ENCODE results near the gene GP5. TPM values are rescaled to one million over a fixed set of nuclear protein-coding genes. Genes with fewer than 3 reads are reported as not detected.

GP5 gene
- total and polyA plus RNA-seq, 9 of the 15 experiments (the other 6 are each of a cell fraction or from before 2014, with no cell fraction given), result 0.03 to 0.04 (median 0.04) TPM; not detected in 6

DNA sequence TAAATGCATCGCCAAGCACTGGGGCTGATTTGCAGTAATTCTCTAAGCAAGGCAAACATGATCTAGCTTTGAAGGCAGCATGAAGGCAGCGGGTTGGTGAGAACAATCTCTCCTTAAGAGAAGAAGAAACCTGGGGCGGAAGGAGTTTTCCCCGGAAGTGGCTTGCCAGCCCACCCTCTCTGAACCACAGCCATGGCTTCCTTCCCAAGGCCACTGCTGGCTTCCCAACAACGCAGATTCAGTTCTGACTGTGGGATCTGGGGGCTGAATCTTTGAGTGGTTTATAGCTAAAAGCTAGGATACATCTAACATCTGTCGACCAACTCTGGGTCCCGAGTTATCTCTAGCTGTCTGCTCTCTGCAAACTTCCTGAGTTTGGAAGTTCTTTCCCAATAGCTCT lies 43.7 kb downstream of the GP5 start:
- peaks cover 45 to 46% of the 10 kb centered on the region in 2 experiments for H3K27me3 ChIP-seq (ENCODE audit: control insufficient read depth in 2 of 2, insufficient read depth in 2 of 2, low read length in 2 of 2)
- H3K4me2 ChIP-seq (ENCODE audit: insufficient read depth, low read length), result no peak overlapping the region
- H4K20me1 ChIP-seq (replicated peaks; ENCODE audit: control insufficient read depth, insufficient read depth, low read length), result peaks cover 3% of the 10 kb centered on the region; the same call in 1 of the 2 replicates
- no peak overlapping the region for H3K4me3 ChIP-seq
- in situ Hi-C loops (cut with MboI), result no loop called here
- CTCF ChIA-PET (ENCODE audit: low intra/inter-chr PET ratio), result no interaction called here
- 1% methylated on average over 7 of the region's 7 CpGs for WGBS (ENCODE audit: insufficient coverage, low coverage, missing lambda C conversion rate)
- H3K9ac ChIP-seq (ENCODE audit: insufficient read depth in 1 of 2, low read depth in 2 of 2, low read length in 2 of 2), result no peak overlapping the region
- no TSS peak for BruUV-seq (replicated peaks)
- no peaks in the 10 kb centered on the region for H3K9me1 ChIP-seq (ENCODE audit: control insufficient read depth, insufficient read depth, low read length)
- intact Hi-C loops (cut with micrococcal nuclease), result no loop called here
- FAIRE-seq, result no peak
- no peak for DNase-seq (ENCODE audit: extremely low read depth in 1 of 4, low spot score in 3 of 4)
- H2AFZ ChIP-seq (ENCODE audit: low read depth, low read length), result no peak overlapping the region
- no peak overlapping the region for H3K27ac ChIP-seq (ENCODE audit: extremely low read depth, low read depth, low read length)
- H3K4me1 ChIP-seq (replicated peaks in 1 of 2; ENCODE audit: control insufficient read depth in 2 of 2, insufficient read depth in 2 of 2, low read length in 2 of 2), result peaks cover 0 to 8% of the 10 kb centered on the region in 2 experiments; a peak in 2 of 5 replicates
- H3K36me3 ChIP-seq (ENCODE audit: control insufficient read depth, insufficient read depth, low read length), result no peaks in the 10 kb centered on the region
- no peaks in the 10 kb centered on the region for H3K9me3 ChIP-seq (replicated peaks; ENCODE audit: control insufficient read depth, insufficient read depth, low read depth, low read length)
- H3K79me2 ChIP-seq (ENCODE audit: control insufficient read depth, insufficient read depth, low read length), result no peaks in the 10 kb centered on the region
- POLR2A ChIA-PET, result interaction anchor here (1.1 to 1.9 kb wide), 3 partner anchors 9 to 65 kb away, joined by 3 to 6 read pairs (median 3); no protein-coding TSS in a partner anchor
- ATAC-seq, result no peak
- TF ChIP-seq FIP1L1 (IDR thresholded peaks at IDR 0.05; ENCODE audit: low read depth, low read length, poor library complexity, severe bottlenecking) (no peak), ZNF239 (CRISPR knock-in tag; IDR thresholded peaks at IDR 0.05) (no peak), XRCC4 (IDR thresholded peaks at IDR 0.05; ENCODE audit: extremely low read depth, insufficient read depth, insufficient read length) (no peak), GABPA (tag; conservative IDR thresholded peaks at IDR 0.05; ENCODE audit: low read depth) (0 out of 2 replicates have a peak, but pooled peaks have one; percentile 29), KDM5B (IDR thresholded peaks at IDR 0.05; ENCODE audit: insufficient replicate concordance, low read depth, low read length) (no peak), ZNF354B (CRISPR knock-in tag; IDR thresholded peaks at IDR 0.05) (no peak)
- TF ChIP-seq, protein P1, sequence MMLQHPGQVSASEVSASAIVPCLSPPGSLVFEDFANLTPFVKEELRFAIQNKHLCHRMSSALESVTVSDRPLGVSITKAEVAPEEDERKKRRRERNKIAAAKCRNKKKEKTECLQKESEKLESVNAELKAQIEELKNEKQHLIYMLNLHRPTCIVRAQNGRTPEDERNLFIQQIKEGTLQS (IDR thresholded peaks at IDR 0.05), result no peak
- TF ChIP-seq, protein P1 (CRISPR knock-in tag; conservative IDR thresholded peaks at IDR 0.05), result no peak
- TF ChIP-seq, protein P2, sequence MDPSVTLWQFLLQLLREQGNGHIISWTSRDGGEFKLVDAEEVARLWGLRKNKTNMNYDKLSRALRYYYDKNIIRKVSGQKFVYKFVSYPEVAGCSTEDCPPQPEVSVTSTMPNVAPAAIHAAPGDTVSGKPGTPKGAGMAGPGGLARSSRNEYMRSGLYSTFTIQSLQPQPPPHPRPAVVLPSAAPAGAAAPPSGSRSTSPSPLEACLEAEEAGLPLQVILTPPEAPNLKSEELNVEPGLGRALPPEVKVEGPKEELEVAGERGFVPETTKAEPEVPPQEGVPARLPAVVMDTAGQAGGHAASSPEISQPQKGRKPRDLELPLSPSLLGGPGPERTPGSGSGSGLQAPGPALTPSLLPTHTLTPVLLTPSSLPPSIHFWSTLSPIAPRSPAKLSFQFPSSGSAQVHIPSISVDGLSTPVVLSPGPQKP (CRISPR knock-in tag; IDR thresholded peaks at IDR 0.05), result no peak

All from K562 (cell line).